T-helper 1 cell (primary cell): Measurements from ENCODE around the gene PTH1R.
"Not testable (repeated sequence)": the region's sequence is repeated elsewhere in the genome, so short reads cannot be mapped to it uniquely, and the experiment has no call there.

Experiments used
- DNase-seq, 5 donors: peaks; one replicate each; pipeline ENCODE4 v3.0.0-alpha.2; 2012 to 2020

The PTH1R gene

GRCh38 chr3:46899151-46900006, 21.9 kb downstream of the PTH1R start:
- DNase-seq = no peak

DNA sequence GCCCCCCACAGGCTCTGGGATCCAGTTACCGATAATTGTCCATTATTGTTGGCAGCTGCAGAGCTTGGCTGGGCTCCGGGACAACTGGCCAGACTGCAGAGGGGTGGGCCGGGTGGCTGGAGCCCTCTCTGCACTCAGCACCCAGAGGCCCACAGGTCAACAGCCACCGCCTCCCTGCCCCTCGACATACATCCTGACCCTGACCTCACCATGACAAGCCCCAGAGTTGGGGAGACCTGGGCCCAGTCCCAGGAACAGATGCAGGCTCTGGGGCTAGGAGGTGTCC, 22.4 kb downstream of the PTH1R start:
- no peak for DNase-seq

GRCh38 chr3:46900356-46900755, 22.8 kb downstream of the PTH1R start:
- DNase-seq = no peak

- DNase-seq = no peak
Measured at GRCh38 chr3:46901061-46901460, 23.5 kb downstream of the PTH1R start.

DNA sequence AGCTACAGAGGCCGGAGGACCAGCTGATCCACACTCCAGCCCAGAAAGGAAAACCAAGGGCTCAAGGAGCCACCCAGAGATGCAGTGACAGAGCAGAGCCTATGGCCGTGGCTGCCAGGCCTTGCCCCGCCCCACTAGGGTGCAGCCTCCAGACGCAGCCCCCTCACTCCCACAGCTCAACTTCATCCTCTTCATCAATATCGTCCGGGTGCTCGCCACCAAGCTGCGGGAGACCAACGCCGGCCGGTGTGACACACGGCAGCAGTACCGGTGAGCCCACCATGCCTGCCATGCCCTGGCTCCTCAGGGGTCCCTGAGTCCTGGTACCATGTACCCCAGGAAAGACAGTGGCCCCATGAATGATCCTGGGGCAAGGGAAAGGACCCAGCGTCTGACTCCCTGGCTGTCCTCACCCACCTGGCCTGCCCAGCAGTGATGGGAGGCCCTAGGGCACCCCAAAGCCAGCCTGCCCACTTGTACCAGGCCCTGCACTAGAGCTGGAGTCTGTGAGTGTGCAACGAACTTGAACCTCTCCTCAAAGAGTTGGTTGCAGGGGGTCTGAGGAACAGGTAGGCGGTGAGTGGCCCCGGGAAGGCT, 24.2 kb downstream of the PTH1R start:
- no peak for DNase-seq

DNA sequence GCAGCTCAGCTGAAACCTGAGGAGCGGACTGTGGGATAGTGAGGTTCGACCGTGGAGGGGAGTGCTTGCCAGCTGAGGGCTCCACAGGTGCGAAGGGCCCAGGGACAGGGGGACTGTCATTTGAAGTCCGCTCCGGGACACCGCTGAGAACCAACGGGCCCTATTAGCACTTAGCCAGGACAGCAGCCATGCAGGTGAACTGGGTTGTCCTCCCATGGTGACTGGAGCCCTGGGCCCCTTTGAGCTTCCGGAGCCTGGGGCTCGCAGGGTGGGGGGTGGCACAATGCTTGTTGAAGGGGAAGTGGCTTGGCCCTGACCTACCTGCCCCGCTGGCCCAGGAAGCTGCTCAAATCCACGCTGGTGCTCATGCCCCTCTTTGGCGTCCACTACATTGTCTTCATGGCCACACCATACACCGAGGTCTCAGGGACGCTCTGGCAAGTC, 24.7 kb downstream of the PTH1R start:
- no peak for DNase-seq

- no peak for DNase-seq
Measured at GRCh38 chr3:46903341-46904302, 26.1 kb downstream of the PTH1R start.

DNA sequence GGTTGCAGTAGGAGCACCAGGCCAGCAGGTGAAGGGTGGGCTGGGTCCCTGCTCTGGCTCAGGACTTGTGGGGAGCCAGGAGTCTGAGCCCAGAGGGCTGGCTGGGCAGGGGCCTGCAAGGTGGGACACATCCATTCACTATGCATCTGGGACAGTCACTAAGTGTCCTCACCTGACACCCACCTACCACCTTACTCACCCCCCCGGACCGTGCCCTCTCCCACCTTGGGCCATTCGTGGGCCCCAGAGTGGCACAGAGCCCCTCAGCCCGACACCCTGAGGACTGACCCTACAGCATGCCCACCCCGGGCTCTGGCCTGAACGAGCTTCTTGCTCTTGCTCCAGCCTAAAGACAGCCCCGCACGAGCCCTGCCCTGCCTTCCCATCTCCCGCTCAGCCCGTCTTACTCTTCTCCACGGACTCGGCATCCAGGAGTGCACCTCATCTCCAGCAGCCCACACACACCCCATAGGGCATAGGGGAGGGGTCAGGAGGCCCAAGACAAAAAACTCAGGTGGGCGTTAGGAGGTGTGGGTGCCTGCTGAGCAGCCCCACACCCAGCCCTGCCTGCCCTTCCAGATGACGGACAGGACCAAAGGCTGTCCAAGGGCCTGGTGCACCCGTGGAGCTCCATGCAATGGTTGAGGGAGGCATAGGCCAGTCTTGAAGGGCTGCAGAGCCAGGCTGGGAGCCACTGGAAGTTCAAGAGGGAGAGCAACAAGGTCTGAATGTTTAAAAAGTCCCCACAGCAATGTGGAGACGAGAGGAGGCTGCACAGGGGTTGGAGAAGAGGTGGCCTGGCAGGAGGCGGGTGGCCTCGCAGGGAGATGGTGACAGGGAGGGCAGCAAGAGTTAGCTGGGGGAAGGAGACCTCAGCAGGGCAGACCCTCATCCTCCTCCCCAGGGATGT, 27.0 kb downstream of the PTH1R start:
- DNase-seq = no peak

- DNase-seq = no peak
Measured at GRCh38 chr3:46905213-46905560, 27.7 kb downstream of the PTH1R start.

DNA sequence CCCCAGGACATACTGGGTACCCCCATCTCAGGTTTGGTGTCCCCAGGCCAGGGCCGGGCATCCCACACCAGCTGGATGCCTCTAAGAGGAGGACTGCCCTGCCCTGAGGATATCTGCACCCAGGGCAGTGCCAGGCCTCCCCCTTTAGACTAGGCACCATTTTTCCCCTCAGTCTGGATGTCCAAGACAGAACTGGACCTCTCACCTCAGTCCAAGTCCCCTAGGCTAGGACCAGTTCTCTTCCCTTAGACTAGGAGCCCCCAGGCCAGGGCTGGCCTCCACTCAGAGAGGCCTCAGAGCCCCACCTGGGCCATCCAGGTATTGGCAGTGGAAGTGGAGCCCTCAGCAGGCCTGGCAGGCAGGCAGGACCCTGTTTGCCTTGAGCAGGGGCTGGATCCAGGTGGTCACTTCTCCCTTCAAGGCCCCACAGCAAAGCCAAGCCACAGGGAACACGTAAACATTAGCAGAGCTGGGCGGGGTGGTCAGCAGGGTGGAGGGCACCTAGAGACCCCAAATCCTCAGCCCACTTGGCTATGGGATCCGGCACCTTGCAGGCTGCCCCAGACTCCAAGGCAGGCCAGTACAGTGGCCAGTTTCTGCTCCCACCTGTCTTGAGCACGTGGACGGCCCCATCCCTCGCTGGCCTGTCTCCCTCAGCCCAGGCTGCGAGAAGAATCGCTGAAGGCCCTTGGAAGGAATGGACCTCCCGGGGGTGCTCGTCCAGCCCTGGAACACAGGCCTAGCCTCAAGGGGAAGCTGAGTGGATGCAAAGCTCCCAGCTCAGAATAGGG, 28.3 kb downstream of the PTH1R start:
- DNase-seq = no peak

DNA sequence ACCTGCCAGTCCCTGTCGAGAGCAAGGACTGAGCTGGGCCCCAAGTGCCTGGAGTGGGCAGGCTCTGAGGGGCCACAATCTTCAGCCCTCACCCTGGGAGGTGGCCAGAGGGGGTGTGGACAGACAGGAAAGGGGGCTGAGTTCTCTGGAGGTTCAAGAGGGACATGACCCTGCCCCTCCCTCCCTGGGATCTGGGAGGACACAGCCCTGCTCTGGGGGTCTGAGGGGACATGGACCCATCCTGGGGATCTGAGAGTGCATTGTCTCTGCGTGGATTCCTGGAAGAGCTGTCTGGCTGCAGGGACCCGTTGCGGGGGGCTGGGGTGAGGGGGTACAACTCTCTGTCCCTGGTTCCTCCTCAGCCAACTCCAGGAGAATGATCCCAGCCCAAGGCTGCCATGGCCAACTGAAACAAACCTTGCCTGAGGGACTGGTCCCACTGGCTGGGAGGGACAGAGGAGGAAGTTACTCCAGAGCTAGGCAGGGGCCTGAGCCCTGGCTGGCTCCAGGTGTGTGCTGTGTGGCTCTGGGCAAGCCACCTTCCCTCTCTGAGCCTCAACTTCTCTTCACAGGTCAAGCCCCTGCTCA, 29.0 kb downstream of the PTH1R start:
- no peak for DNase-seq

DNA sequence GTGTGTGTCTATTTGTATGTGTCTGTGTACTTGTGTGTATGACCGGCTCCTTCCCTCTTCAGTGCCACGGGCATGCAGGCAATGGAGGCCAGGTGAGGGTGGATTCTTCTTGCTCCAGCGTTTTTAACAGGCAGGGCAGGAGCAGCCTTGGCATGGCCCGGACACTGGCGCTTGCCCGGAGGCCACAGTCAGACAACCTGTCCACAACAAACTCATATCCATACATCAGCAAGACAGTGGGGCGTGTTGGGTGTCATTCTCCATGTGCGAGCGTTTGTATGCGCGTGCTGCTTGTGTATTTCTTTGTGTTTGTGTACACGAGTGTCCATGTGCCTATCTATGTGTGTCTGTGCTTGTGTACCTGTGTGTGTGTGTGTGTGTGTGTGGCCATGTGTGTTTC, 29.8 kb downstream of the PTH1R start:
- no peak for DNase-seq

DNA sequence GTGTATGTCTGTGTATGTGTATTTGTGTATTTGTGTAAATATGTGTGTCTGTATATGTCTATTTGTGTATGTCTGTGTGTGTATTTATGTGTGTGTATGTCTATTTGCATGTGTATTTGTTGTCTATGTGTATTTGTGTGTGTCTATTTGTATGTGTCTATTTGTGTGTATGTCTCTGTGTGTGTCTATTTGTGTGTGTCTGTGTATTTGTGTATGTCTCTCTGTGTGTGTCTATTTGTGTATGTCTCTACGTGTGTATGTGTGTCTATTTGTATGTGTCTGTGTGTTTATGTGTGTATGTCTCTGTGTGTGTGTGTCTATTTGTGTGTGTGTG, 30.4 kb downstream of the PTH1R start:
- DNase-seq = no peak

- no peak for DNase-seq
Measured at GRCh38 chr3:46908294-46908985, 30.9 kb downstream of the PTH1R start.

DNA sequence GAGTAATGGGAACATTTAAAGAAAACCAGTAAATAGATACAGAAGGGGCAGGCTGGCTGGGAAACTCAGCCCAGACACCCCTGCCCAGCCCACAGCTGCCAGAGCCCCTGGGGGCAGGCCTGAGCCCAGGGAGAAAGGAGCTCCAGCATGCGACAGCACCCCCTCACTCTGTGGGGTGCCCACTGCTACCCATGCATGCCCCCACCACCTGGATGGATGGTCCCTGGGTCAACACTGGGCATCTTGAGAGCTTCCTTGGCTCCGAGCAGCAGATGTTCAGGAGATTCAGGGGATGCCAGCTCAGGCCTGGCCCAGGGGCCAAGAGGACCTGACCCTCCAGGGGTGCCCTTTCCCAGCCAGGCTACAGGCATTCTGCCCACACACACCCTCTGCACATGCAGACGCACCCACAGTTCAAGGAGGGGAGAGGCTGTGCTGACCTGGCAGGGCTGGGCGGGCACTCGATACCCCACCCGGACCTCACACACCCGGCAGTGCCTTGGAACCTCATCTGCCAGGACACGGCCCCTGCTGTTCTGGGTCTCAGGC, 31.5 kb downstream of the PTH1R start:
- no peak for DNase-seq

- peak; percentile 42 to 70 (median 59) for DNase-seq
Measured at GRCh38 chr3:46909535-46910161, 32.1 kb downstream of the PTH1R start.

- DNase-seq = no peak
Measured at GRCh38 chr3:46910166-46910760, 32.7 kb downstream of the PTH1R start.

GRCh38 chr3:46910914-46911313, 33.4 kb downstream of the PTH1R start:
- DNase-seq = not testable (repeated sequence)

DNA sequence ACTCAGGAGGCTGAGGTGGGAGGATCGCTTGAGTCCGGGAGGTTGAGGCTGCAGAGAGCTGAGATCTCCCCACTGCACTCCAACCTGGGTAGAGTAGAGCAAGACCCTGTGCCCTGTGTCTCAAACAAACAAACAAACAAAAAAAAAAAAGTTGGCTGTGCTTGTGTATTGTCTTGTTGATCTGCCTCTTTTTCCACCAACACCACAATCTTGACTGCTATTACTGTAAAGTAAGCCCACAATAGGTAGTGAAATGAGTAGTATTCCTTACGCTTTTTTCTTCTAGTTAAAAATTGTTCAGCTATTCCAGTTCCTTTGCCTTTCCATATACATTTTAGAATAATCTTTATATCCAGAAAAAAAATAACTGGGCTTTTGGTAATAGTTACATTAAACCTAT, 35.5 kb downstream of the PTH1R start:
- no peak for DNase-seq
